GM18499 (cell line): Measurements from ENCODE around the gene BANP.
"Not testable (repeated sequence)": the region's sequence is repeated elsewhere in the genome, so short reads cannot be mapped to it uniquely, and the experiment has no call there.

Experiments used
- ATAC-seq: cut with Tn5 transposase; IDR thresholded peaks from one replicate; pipeline ENCODE4 v1.9.1; 2021; ENCODE audit warnings: moderate number of reproducible peaks; ENCODE audit not compliant: insufficient read depth, unreplicated experiment

Gene BANP

GRCh38 chr16:88070989-88071625, 119.9 kb downstream of the BANP start:
- ATAC-seq, result no peak

- no peak for ATAC-seq
These were observed 120.7 kb downstream of the BANP start for GRCh38 chr16:88071908-88072307.

GRCh38 chr16:88072571-88073001, 121.4 kb downstream of the BANP start:
- no peak for ATAC-seq

- ATAC-seq, result no peak
These were observed 122.0 kb downstream of the BANP start for GRCh38 chr16:88073201-88073721.

- no peak for ATAC-seq
These were observed 122.8 kb downstream of the BANP start for GRCh38 chr16:88074041-88074440.

- ATAC-seq, result no peak
These were observed 125.1 kb downstream of the BANP start for GRCh38 chr16:88076211-88076931.

GRCh38 chr16:88076932-88077320, 125.7 kb downstream of the BANP start:
- not testable (repeated sequence) for ATAC-seq

- no peak for ATAC-seq
These were observed 126.3 kb downstream of the BANP start for GRCh38 chr16:88077328-88078108.

GRCh38 chr16:88078111-88078775, 127.0 kb downstream of the BANP start:
- no peak for ATAC-seq

GRCh38 chr16:88083582-88083981, 132.3 kb downstream of the BANP start:
- no peak for ATAC-seq

GRCh38 chr16:88084881-88085280, 133.6 kb downstream of the BANP start:
- no peak for ATAC-seq

GRCh38 chr16:88086571-88087516, 135.6 kb downstream of the BANP start:
- ATAC-seq, result no peak

GRCh38 chr16:88087517-88087877, 136.3 kb downstream of the BANP start:
- no peak for ATAC-seq

- no peak for ATAC-seq
These were observed 136.9 kb downstream of the BANP start for GRCh38 chr16:88088161-88088581.

- ATAC-seq, result not testable (repeated sequence)
These were observed 137.4 kb downstream of the BANP start for GRCh38 chr16:88088611-88089010.

- ATAC-seq, result not testable (repeated sequence)
These were observed 137.8 kb downstream of the BANP start for GRCh38 chr16:88089071-88089470.

- not testable (repeated sequence) for ATAC-seq
These were observed 138.6 kb downstream of the BANP start for GRCh38 chr16:88089632-88090376.

- ATAC-seq, result not testable (repeated sequence)
These were observed 139.3 kb downstream of the BANP start for GRCh38 chr16:88090377-88091175.
